K562 (cell line): Measurements from ENCODE around the gene DIS3L2. TPM values are rescaled to one million over a fixed set of nuclear protein-coding genes. Genes with fewer than 3 reads are reported as not detected.
"Not testable (repeated sequence)": the region's sequence is repeated elsewhere in the genome, so short reads cannot be mapped to it uniquely, and the experiment has no call there.

ENCODE experiments used
- ATAC-seq: fragments of 200-7000 bp; cut with Tn5 transposase; 3 replicates; pipeline ENCODE4 v1.9.1; 2020; ENCODE audit warnings: moderate library complexity
- BruUV-seq: library from RNA; stranded (reverse); fragments of 400-500 nt; replicated peaks from 2 replicates; lab custom pipeline; 2021; lab: Mats Ljungman, UMichigan
- CTCF ChIA-PET: fragments of 300-600 bp; formaldehyde crosslinking; extraction: SDS; loops from one replicate; lab custom pipeline; 2021; ENCODE audit warnings: low intra/inter-chr PET ratio; lab: Yijun Ruan, JAX
- POLR2A ChIA-PET: fragments of 300-600, 350-650 bp; sonication (Branson Sonifier 250); formaldehyde crosslinking; extraction: SDS; loops from one replicate; lab custom pipeline; 2021; ENCODE audit warnings: antibody characterized with exemption, inconsistent platforms; lab: Yijun Ruan, JAX
- DNase-seq, 4 experiments: peaks; one replicate each; pipeline versions ENCODE4 v3.0.0 to v3.0.0-alpha.2; 2011 to 2018; ENCODE audit warnings: low spot score in 3 of 4, mixed read lengths in 3 of 4; ENCODE audit errors: extremely low read depth in 1 of 4
- FAIRE-seq: peaks from 2 replicates; lab custom pipeline; 2011; peaks lifted over from hg19 to GRCh38; lab: Jason Lieb, UNC
- H2AFZ ChIP-seq: 2 replicates; pipeline ENCODE4 v1.6.0; 2011; ENCODE audit warnings: low read depth, low read length, control low read depth, inconsistent platforms
- H3K27ac ChIP-seq: fragments of 200-600 bp; 3 replicates; pipeline ENCODE4 v1.8.0; 2011; ENCODE audit warnings: low read depth, mild to moderate bottlenecking, control low read depth, inconsistent platforms, low read length, moderate library complexity, mixed read lengths; ENCODE audit errors: extremely low read depth
- H3K27me3 ChIP-seq, 2 experiments: fragments of 300-600 bp in 1 of 2; 2 replicates in 1 of 2; 3 replicates in 1 of 2; pipeline versions ENCODE4 v1.6.0 to v1.8.0; 2011; ENCODE audit warnings: inconsistent platforms in 2 of 2, low read length in 2 of 2, mild to moderate bottlenecking in 1 of 2, mixed read lengths in 1 of 2, moderate library complexity in 1 of 2; ENCODE audit not compliant: control insufficient read depth in 2 of 2, insufficient read depth in 2 of 2
- H3K36me3 ChIP-seq: fragments of 300-600 bp; 3 replicates; pipeline ENCODE4 v1.8.0; 2011; ENCODE audit warnings: mild to moderate bottlenecking, low read length, inconsistent platforms; ENCODE audit not compliant: control insufficient read depth, insufficient read depth
- H3K4me1 ChIP-seq, 2 experiments: fragments of 200-600 bp in 1 of 2; replicated peaks in 1 of 2; 2 replicates in 1 of 2; 3 replicates in 1 of 2; pipeline versions ENCODE4 v1.5.1 to v1.8.0; 2011; ENCODE audit warnings: inconsistent platforms in 2 of 2, low read length in 2 of 2, mild to moderate bottlenecking in 1 of 2, mixed read lengths in 1 of 2, moderate library complexity in 1 of 2; ENCODE audit not compliant: control insufficient read depth in 2 of 2, insufficient read depth in 2 of 2
- H3K4me2 ChIP-seq: 2 replicates; pipeline ENCODE4 v1.6.1; 2011; ENCODE audit warnings: low read length, control low read depth, inconsistent platforms, mixed read lengths; ENCODE audit not compliant: insufficient read depth
- H3K4me3 ChIP-seq: fragments of 200-600 bp; sonication (generic), shearing (Covaris generic); 2 replicates; pipeline ENCODE4 v1.5.1; 2016; ENCODE audit warnings: control low read depth, inconsistent platforms
- H3K79me2 ChIP-seq: fragments of 200-600 bp; 3 replicates; pipeline ENCODE4 v1.8.0; 2011; ENCODE audit warnings: low read length, inconsistent platforms; ENCODE audit not compliant: control insufficient read depth, insufficient read depth
- H3K9ac ChIP-seq, 2 experiments: 2 replicates each; pipeline versions ENCODE4 v1.6.0 to v1.6.1; 2011; ENCODE audit warnings: low read depth in 2 of 2, low read length in 2 of 2, control low read depth in 1 of 2, inconsistent platforms in 1 of 2, mild to moderate bottlenecking in 1 of 2, mixed read lengths in 1 of 2; ENCODE audit not compliant: insufficient read depth in 1 of 2
- H3K9me1 ChIP-seq: one replicate; pipeline ENCODE4 v1.6.0; 2011; ENCODE audit warnings: inconsistent platforms, mild to moderate bottlenecking, low read length, moderate library complexity; ENCODE audit not compliant: control insufficient read depth, insufficient read depth
- H3K9me3 ChIP-seq: replicated peaks from 2 replicates; pipeline ENCODE4 v1.5.1; 2011; ENCODE audit warnings: low read depth, low read length, inconsistent platforms; ENCODE audit not compliant: control insufficient read depth, insufficient read depth
- H4K20me1 ChIP-seq: replicated peaks from 2 replicates; pipeline ENCODE4 v1.6.1; 2011; ENCODE audit warnings: low read length, inconsistent platforms, mixed read lengths; ENCODE audit not compliant: control insufficient read depth, insufficient read depth
- ASH1L ChIP-seq: fragments of 450-650 bp; IDR thresholded peaks from 2 replicates; pipeline ENCODE4 v1.6.1; 2018; ENCODE audit warnings: borderline replicate concordance, mild to moderate bottlenecking, low read depth; ENCODE audit not compliant: partially characterized antibody
- CBX2 ChIP-seq: fragments of 200-600 bp; sonication (generic); IDR thresholded peaks from one replicate; pipeline ENCODE4 v1.6.1; 2012; ENCODE audit warnings: mild to moderate bottlenecking, low read length, inconsistent platforms; ENCODE audit not compliant: insufficient read depth, poor library complexity, severe bottlenecking
- FOSL1 ChIP-seq: fragments of 200-800 bp; sonication (Bioruptor generic); conservative IDR thresholded peaks from 2 replicates; pipeline ENCODE4 v1.6.1; 2016; ENCODE audit warnings: missing genetic modification characterization, missing compliant biosample characterization
- RUNX1 ChIP-seq: sonication (generic); IDR thresholded peaks from 2 replicates; pipeline ENCODE4 v1.6.1; 2016; ENCODE audit warnings: antibody characterized with exemption, low read depth
- SUPT5H ChIP-seq: fragments of 450-650 bp; IDR thresholded peaks from 2 replicates; pipeline ENCODE4 v1.6.1; 2016
- TCF7 ChIP-seq: sonication (generic); IDR thresholded peaks from 2 replicates; pipeline ENCODE4 v1.6.1; 2016; ENCODE audit warnings: antibody characterized with exemption, borderline replicate concordance
- in situ Hi-C: fragments of 300-500 bp; cut with MboI; formaldehyde crosslinking; loops from 4 replicates; pipeline ENCODE4 v1.15.0; 2018; ENCODE audit warnings: inconsistent platforms, mixed read lengths
- intact Hi-C: fragments of 100-400 bp; cut with micrococcal nuclease; formaldehyde crosslinking; loops from 2 replicates; pipeline ENCODE4 v1.14.2; 2022
- polyA plus RNA-seq, 8 experiments: library from polyadenylated mRNA; depleted of rRNA in 4 of 8; stranded (reverse) in 5 of 8; unstranded in 3 of 8; fragments of >200 nt; fragmentation: Nextera tagmentation in 2 of 8; fragmentation: Illumina TruSeq in 1 of 8; extraction: Ambion mirVana in 2 of 8; extraction: Trizol in 1 of 8; gene quantifications; 2 replicates each; pipeline versions ENCODE4 v1.2.1 to v1.2.3, GENCODE V29; 2011 to 2014; ENCODE audit warnings: inconsistent platforms in 1 of 8, missing spikeins in 1 of 8
- total RNA-seq, 7 experiments: library from RNA; depleted of rRNA in 6 of 7; stranded (reverse); fragments of >200 nt in 6 of 7; fragmentation: Illumina TruSeq in 2 of 7; extraction: Trizol in 2 of 7; gene quantifications; 2 replicates each; pipeline versions ENCODE4 v1.2.1 to v1.2.3, GENCODE V29; 2011 to 2021; ENCODE audit warnings: low replicate concordance in 1 of 7
- TF ChIP-seq, protein P1 (sequence below): fragments of 450-650 bp; IDR thresholded peaks from 2 replicates; pipeline ENCODE4 v1.6.1; 2016; ENCODE audit warnings: mild to moderate bottlenecking, moderate library complexity

The DIS3L2 gene
- total and polyA plus RNA-seq, 9 of the 15 experiments (the other 6 are each of a cell fraction or from before 2014, with no cell fraction given) = 1.5 to 19.2 (median 11.2) TPM

DNA sequence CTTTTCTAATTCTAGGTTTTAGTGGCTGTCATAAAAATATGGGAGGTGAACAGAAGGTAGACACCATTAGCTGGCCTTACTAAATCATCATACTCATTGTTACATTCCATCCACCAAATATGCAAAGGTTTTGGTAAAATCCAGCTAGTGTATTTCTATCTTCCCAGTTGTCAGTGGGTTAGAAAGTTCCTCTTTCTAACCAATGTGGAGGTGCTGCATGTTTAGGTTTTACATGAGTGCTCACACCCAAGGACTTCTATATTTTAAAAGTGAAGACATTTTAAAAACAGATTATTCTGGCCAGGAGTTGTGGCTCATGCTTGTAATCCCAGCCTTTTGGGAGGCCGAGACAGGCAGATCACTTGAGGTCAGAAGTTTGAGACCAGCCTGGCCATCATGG lies 423.0 kb downstream of the DIS3L2 start (continued):
- TF ChIP-seq, protein P1, sequence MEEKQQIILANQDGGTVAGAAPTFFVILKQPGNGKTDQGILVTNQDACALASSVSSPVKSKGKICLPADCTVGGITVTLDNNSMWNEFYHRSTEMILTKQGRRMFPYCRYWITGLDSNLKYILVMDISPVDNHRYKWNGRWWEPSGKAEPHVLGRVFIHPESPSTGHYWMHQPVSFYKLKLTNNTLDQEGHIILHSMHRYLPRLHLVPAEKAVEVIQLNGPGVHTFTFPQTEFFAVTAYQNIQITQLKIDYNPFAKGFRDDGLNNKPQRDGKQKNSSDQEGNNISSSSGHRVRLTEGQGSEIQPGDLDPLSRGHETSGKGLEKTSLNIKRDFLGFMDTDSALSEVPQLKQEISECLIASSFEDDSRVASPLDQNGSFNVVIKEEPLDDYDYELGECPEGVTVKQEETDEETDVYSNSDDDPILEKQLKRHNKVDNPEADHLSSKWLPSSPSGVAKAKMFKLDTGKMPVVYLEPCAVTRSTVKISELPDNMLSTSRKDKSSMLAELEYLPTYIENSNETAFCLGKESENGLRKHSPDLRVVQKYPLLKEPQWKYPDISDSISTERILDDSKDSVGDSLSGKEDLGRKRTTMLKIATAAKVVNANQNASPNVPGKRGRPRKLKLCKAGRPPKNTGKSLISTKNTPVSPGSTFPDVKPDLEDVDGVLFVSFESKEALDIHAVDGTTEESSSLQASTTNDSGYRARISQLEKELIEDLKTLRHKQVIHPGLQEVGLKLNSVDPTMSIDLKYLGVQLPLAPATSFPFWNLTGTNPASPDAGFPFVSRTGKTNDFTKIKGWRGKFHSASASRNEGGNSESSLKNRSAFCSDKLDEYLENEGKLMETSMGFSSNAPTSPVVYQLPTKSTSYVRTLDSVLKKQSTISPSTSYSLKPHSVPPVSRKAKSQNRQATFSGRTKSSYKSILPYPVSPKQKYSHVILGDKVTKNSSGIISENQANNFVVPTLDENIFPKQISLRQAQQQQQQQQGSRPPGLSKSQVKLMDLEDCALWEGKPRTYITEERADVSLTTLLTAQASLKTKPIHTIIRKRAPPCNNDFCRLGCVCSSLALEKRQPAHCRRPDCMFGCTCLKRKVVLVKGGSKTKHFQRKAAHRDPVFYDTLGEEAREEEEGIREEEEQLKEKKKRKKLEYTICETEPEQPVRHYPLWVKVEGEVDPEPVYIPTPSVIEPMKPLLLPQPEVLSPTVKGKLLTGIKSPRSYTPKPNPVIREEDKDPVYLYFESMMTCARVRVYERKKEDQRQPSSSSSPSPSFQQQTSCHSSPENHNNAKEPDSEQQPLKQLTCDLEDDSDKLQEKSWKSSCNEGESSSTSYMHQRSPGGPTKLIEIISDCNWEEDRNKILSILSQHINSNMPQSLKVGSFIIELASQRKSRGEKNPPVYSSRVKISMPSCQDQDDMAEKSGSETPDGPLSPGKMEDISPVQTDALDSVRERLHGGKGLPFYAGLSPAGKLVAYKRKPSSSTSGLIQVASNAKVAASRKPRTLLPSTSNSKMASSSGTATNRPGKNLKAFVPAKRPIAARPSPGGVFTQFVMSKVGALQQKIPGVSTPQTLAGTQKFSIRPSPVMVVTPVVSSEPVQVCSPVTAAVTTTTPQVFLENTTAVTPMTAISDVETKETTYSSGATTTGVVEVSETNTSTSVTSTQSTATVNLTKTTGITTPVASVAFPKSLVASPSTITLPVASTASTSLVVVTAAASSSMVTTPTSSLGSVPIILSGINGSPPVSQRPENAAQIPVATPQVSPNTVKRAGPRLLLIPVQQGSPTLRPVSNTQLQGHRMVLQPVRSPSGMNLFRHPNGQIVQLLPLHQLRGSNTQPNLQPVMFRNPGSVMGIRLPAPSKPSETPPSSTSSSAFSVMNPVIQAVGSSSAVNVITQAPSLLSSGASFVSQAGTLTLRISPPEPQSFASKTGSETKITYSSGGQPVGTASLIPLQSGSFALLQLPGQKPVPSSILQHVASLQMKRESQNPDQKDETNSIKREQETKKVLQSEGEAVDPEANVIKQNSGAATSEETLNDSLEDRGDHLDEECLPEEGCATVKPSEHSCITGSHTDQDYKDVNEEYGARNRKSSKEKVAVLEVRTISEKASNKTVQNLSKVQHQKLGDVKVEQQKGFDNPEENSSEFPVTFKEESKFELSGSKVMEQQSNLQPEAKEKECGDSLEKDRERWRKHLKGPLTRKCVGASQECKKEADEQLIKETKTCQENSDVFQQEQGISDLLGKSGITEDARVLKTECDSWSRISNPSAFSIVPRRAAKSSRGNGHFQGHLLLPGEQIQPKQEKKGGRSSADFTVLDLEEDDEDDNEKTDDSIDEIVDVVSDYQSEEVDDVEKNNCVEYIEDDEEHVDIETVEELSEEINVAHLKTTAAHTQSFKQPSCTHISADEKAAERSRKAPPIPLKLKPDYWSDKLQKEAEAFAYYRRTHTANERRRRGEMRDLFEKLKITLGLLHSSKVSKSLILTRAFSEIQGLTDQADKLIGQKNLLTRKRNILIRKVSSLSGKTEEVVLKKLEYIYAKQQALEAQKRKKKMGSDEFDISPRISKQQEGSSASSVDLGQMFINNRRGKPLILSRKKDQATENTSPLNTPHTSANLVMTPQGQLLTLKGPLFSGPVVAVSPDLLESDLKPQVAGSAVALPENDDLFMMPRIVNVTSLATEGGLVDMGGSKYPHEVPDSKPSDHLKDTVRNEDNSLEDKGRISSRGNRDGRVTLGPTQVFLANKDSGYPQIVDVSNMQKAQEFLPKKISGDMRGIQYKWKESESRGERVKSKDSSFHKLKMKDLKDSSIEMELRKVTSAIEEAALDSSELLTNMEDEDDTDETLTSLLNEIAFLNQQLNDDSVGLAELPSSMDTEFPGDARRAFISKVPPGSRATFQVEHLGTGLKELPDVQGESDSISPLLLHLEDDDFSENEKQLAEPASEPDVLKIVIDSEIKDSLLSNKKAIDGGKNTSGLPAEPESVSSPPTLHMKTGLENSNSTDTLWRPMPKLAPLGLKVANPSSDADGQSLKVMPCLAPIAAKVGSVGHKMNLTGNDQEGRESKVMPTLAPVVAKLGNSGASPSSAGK = no peak
- TF ChIP-seq FOSL1 (tag) (no peak), CBX2 (no peak), TCF7 (no peak), RUNX1 (no peak), ASH1L (no peak), SUPT5H (no peak)

DNA sequence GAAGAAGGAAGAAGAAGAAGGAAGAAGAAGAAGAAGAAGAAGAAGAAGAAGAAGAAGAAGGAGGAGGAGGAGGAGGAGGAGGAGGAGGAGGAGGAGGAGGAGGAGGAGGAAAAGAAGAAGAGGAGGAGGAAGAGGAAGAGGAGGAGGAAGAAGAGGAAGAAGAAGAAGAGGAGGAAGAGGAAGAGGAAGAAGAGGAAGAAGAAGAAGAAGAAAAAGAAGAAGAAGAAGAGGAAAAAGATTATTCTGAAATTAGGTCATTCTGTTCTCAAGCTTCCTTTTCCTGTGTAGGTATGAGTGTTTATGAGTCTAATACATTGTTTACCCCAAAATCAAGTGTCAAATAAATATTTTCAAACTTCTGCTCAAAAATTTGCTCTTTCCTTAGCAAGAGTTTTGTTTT lies 423.5 kb downstream of the DIS3L2 start:
- ATAC-seq, H3K9ac ChIP-seq, H3K36me3 ChIP-seq, FAIRE-seq, H3K9me3 ChIP-seq, in situ Hi-C loops, BruUV-seq, H3K4me1 ChIP-seq, H2AFZ ChIP-seq, H3K79me2 ChIP-seq, CTCF ChIA-PET, H3K27ac ChIP-seq, H3K9me1 ChIP-seq, H4K20me1 ChIP-seq, DNase-seq, H3K4me2 ChIP-seq, H3K4me3 ChIP-seq, intact Hi-C loops, POLR2A ChIA-PET: not testable (repeated sequence)
- peaks cover 4 to 22% of the 10 kb centered on the region in 2 experiments; a peak in 4 of 5 replicates for H3K27me3 ChIP-seq
